NCI-H446 (cell line): ENCODE measurements around the gene SLC22A1.
"Not testable (repeated sequence)": the region's sequence is repeated elsewhere in the genome, so short reads cannot be mapped to it uniquely, and the experiment has no call there.

Experiments used
- DNase-seq, 2 experiments: peaks; one replicate each; lab custom pipeline; 2025; lab: John Stamatoyannopoulos, UW

SLC22A1 gene

GRCh38 chr6:160121558-160121957 is at the start of gene SLC22A1:
SLC22A1 (plus strand) TSS chr6:160121815; CDS start chr6:160121936, 121 bp downstream.
- DNase-seq: no peak

- no peak for DNase-seq
These were observed 48.3 kb upstream of the SLC22A1 start for GRCh38 chr6:160073272-160073671.

- DNase-seq: no peak
These were observed 45.6 kb upstream of the SLC22A1 start for GRCh38 chr6:160076009-160076408.

GRCh38 chr6:160077024-160077423 is 44.6 kb upstream of the SLC22A1 start:
- DNase-seq: no peak

GRCh38 chr6:160077526-160077925 is 44.1 kb upstream of the SLC22A1 start:
- DNase-seq: no peak

- DNase-seq: no peak
These were observed 42.5 kb upstream of the SLC22A1 start for GRCh38 chr6:160078883-160079685.

- no peak for DNase-seq
These were observed 42.0 kb upstream of the SLC22A1 start for GRCh38 chr6:160079686-160080043.

- DNase-seq: no peak
These were observed 41.5 kb upstream of the SLC22A1 start for GRCh38 chr6:160080097-160080496.

GRCh38 chr6:160081398-160081797 is 40.2 kb upstream of the SLC22A1 start:
- DNase-seq: no peak

GRCh38 chr6:160082627-160083026 is 39.0 kb upstream of the SLC22A1 start:
- DNase-seq: no peak

- no peak for DNase-seq
These were observed 37.3 kb upstream of the SLC22A1 start for GRCh38 chr6:160084198-160084776.

- DNase-seq: no peak
These were observed 36.4 kb upstream of the SLC22A1 start for GRCh38 chr6:160085226-160085625.

- no peak for DNase-seq
These were observed 35.7 kb upstream of the SLC22A1 start for GRCh38 chr6:160085713-160086505.

- no peak for DNase-seq
These were observed 34.9 kb upstream of the SLC22A1 start for GRCh38 chr6:160086754-160087153.

- peak in 1 of 2 experiments; percentile 30 for DNase-seq
These were observed 33.4 kb upstream of the SLC22A1 start for GRCh38 chr6:160088069-160088783.

- no peak for DNase-seq
These were observed 32.7 kb upstream of the SLC22A1 start for GRCh38 chr6:160088784-160089533.

GRCh38 chr6:160089534-160089897 is 32.1 kb upstream of the SLC22A1 start:
- no peak for DNase-seq

- DNase-seq: not testable (repeated sequence)
These were observed 31.0 kb upstream of the SLC22A1 start for GRCh38 chr6:160090442-160091239.

GRCh38 chr6:160092176-160092575 is 29.4 kb upstream of the SLC22A1 start:
- DNase-seq: not testable (repeated sequence)

- DNase-seq: no peak
These were observed 29.0 kb upstream of the SLC22A1 start for GRCh38 chr6:160092602-160093001.

- DNase-seq: no peak
These were observed 28.6 kb upstream of the SLC22A1 start for GRCh38 chr6:160093061-160093460.
